HepG2 (cell line): ENCODE measurements around the gene DDAH2. TPM values are rescaled to one million over a fixed set of nuclear protein-coding genes. Genes with fewer than 3 reads are reported as not detected.
A peak's percentile ranks its signal among the peaks of the same experiment; 100 is the strongest.

ENCODE experiments used
- BRCA1 ChIP-seq: sonication (generic); formaldehyde crosslinking; IDR thresholded peaks from 2 replicates; pipeline ENCODE4 v1.4.0; 2020; ENCODE audit warnings: missing genetic modification reagents
- E2F5 ChIP-seq: sonication (generic); formaldehyde crosslinking; conservative IDR thresholded peaks from 2 replicates; pipeline ENCODE4 v1.4.0; 2020; ENCODE audit warnings: missing genetic modification reagents
- GATA4 ChIP-seq: sonication (generic); IDR thresholded peaks from 2 replicates; pipeline ENCODE4 v1.6.1; 2016; ENCODE audit warnings: antibody characterized with exemption, low read depth, borderline replicate concordance
- ISL2 ChIP-seq: sonication (generic); formaldehyde crosslinking; IDR thresholded peaks from 2 replicates; pipeline ENCODE4 v1.5.0; 2020; ENCODE audit warnings: missing genetic modification reagents
- JARID2 ChIP-seq: sonication (generic); formaldehyde crosslinking; IDR thresholded peaks from 2 replicates; pipeline ENCODE4 v1.8.1; 2023; ENCODE audit warnings: missing genetic modification reagents, inconsistent platforms; ENCODE audit not compliant: insufficient replicate concordance
- KLF13 ChIP-seq: sonication (generic); formaldehyde crosslinking; IDR thresholded peaks from 2 replicates; pipeline ENCODE4 v1.4.0; 2020; ENCODE audit warnings: mild to moderate bottlenecking, missing genetic modification reagents
- PAX8 ChIP-seq: sonication (generic); formaldehyde crosslinking; IDR thresholded peaks from 2 replicates; pipeline ENCODE4 v1.8.0; 2022; ENCODE audit warnings: mild to moderate bottlenecking, missing genetic modification reagents, borderline replicate concordance
- PLSCR1 ChIP-seq: sonication (generic); formaldehyde crosslinking; IDR thresholded peaks from 2 replicates; pipeline ENCODE4 v1.5.0; 2020; ENCODE audit warnings: missing genetic modification reagents, mild to moderate bottlenecking, borderline replicate concordance
- STAT5B ChIP-seq: sonication (generic); formaldehyde crosslinking; IDR thresholded peaks from 2 replicates; pipeline ENCODE4 v1.4.0; 2020; ENCODE audit warnings: missing genetic modification reagents
- ZBED4 ChIP-seq: sonication (generic); formaldehyde crosslinking; IDR thresholded peaks from 2 replicates; pipeline ENCODE4 v1.4.0; 2020; ENCODE audit warnings: missing genetic modification reagents, borderline replicate concordance
- ZFAT ChIP-seq: sonication (generic); formaldehyde crosslinking; conservative IDR thresholded peaks from 2 replicates; pipeline ENCODE4 v1.8.1; 2023; ENCODE audit warnings: missing genetic modification reagents, inconsistent platforms
- ZNF121 ChIP-seq: sonication (generic); formaldehyde crosslinking; IDR thresholded peaks from 2 replicates; pipeline ENCODE4 v1.5.0; 2020; ENCODE audit warnings: mild to moderate bottlenecking, missing genetic modification reagents
- ZNF235 ChIP-seq: sonication (generic); formaldehyde crosslinking; IDR thresholded peaks from 2 replicates; pipeline ENCODE4 v1.8.1; 2023; ENCODE audit warnings: mild to moderate bottlenecking, missing genetic modification reagents, borderline replicate concordance
- ZNF263 ChIP-seq: sonication (generic); formaldehyde crosslinking; IDR thresholded peaks from 2 replicates; pipeline ENCODE4 v1.4.0; 2020; ENCODE audit warnings: missing genetic modification reagents
- ZNF276 ChIP-seq: sonication (generic); formaldehyde crosslinking; IDR thresholded peaks from 2 replicates; pipeline ENCODE4 v1.4.0; 2020; ENCODE audit warnings: mild to moderate bottlenecking, low read depth, missing genetic modification reagents
- ZNF296 ChIP-seq: sonication (generic); formaldehyde crosslinking; conservative IDR thresholded peaks from 2 replicates; pipeline ENCODE4 v1.5.0; 2020; ENCODE audit warnings: mild to moderate bottlenecking, missing genetic modification reagents
- ZNF513 ChIP-seq: sonication (generic); formaldehyde crosslinking; conservative IDR thresholded peaks from 2 replicates; pipeline ENCODE4 v1.5.0; 2020; ENCODE audit warnings: missing genetic modification reagents
- ZNF678 ChIP-seq: sonication (generic); formaldehyde crosslinking; IDR thresholded peaks from 2 replicates; pipeline ENCODE4 v1.4.0; 2020; ENCODE audit warnings: mild to moderate bottlenecking, missing genetic modification reagents
- ZNF781 ChIP-seq: sonication (generic); formaldehyde crosslinking; IDR thresholded peaks from 2 replicates; pipeline ENCODE4 v1.5.1; 2020; ENCODE audit warnings: borderline replicate concordance, mild to moderate bottlenecking, missing genetic modification reagents; ENCODE audit errors: not compliant biosample characterization
- polyA plus RNA-seq, 8 experiments: library from polyadenylated mRNA; depleted of rRNA in 3 of 8; stranded (reverse) in 7 of 8; unstranded in 1 of 8; fragments of >200 nt; fragmentation: Illumina TruSeq in 4 of 8; extraction: Trizol in 4 of 8; gene quantifications; 2 replicates each; pipeline versions ENCODE4 v1.2.1 to v1.2.3, GENCODE V29; 2011 to 2016; ENCODE audit warnings: low read depth in 4 of 8, missing spikeins in 1 of 8, mixed read lengths in 1 of 8; ENCODE audit not compliant: insufficient read depth in 1 of 8
- total RNA-seq, 5 experiments: library from RNA; depleted of rRNA; stranded (reverse); fragments of >200 nt; fragmentation: Illumina TruSeq; extraction: Trizol; gene quantifications; 2 replicates each; pipeline ENCODE4 v1.2.3, GENCODE V29; 2016; ENCODE audit warnings: low read depth in 1 of 5

Gene DDAH2
- total and polyA plus RNA-seq, 2 of the 13 experiments (the other 11 are each of a cell fraction or from before 2014, with no cell fraction given): 16.4 to 21.1 TPM

GRCh38 chr6:31702819-31703716 is 26.0 kb downstream of the DDAH2 start, which contains the start of gene ABHD16A (continued):
- TF ChIP-seq ZNF276 (no peak), ZNF781 (no peak), ZNF678 (no peak), KLF13 (CRISPR knock-in tag) (no peak), ZNF121 (CRISPR knock-in tag) (no peak), PAX8 (no peak), ISL2 (CRISPR knock-in tag) (no peak; the same call in none of the 2 replicates), ZNF513 (CRISPR knock-in tag) (no peak), ZNF296 (no peak; the same call in 1 of the 2 replicates), ZFAT (CRISPR knock-in tag) (no peak), ZBED4 (CRISPR knock-in tag) (peak; percentile 54; the same call in 1 of the 2 replicates), JARID2 (CRISPR knock-in tag) (peak; percentile 65), GATA4 (peak; percentile 63; the same call in 1 of the 2 replicates), PLSCR1 (CRISPR knock-in tag) (no peak), E2F5 (no peak), ZNF263 (CRISPR knock-in tag) (peak; percentile 27; the same call in 1 of the 2 replicates), STAT5B (CRISPR knock-in tag) (no peak), ZNF235 (CRISPR knock-in tag) (peak; percentile 58; the same call in 1 of the 2 replicates), BRCA1 (CRISPR knock-in tag) (no peak)
